RWPE2 (cell line): Measurements from ENCODE around the gene SYT7.

Experiments used
- ATAC-seq: fragments of 200-7000 bp; cut with Tn5 transposase; 3 replicates; pipeline ENCODE4 v1.9.1; 2021; ENCODE audit warnings: low read depth
- DNase-seq: peaks from one replicate; pipeline ENCODE4 v3.0.0-alpha.2; 2020; ENCODE audit warnings: low spot score
- H3K27ac ChIP-seq: fragments of 450-650 bp; 2 replicates; pipeline ENCODE4 v1.5.1; 2017; ENCODE audit warnings: mild to moderate bottlenecking; ENCODE audit not compliant: poor library complexity, severe bottlenecking
- H3K27me3 ChIP-seq: fragments of 250-450 bp; sonication (Bioruptor Pico); 2 replicates; pipeline ENCODE4 v1.5.1; 2021; ENCODE audit warnings: mild to moderate bottlenecking, moderate library complexity; ENCODE audit not compliant: insufficient read depth, poor library complexity, severe bottlenecking
- H3K36me3 ChIP-seq: fragments of 250-450 bp; sonication (Bioruptor Pico); 2 replicates; pipeline ENCODE4 v1.5.1; 2020; ENCODE audit warnings: low read depth, mild to moderate bottlenecking, moderate library complexity
- H3K4me1 ChIP-seq: fragments of 250-450 bp; sonication (Bioruptor Pico); 2 replicates; pipeline ENCODE4 v1.5.1; 2021; ENCODE audit warnings: mild to moderate bottlenecking, moderate library complexity; ENCODE audit not compliant: insufficient read depth, poor library complexity, severe bottlenecking
- H3K4me3 ChIP-seq: fragments of 250-450 bp; sonication (Bioruptor Pico); 2 replicates; pipeline ENCODE4 v1.5.1; 2021; ENCODE audit warnings: mild to moderate bottlenecking, moderate library complexity; ENCODE audit not compliant: severe bottlenecking
- H3K9me3 ChIP-seq: fragments of 250-450 bp; sonication (Bioruptor Pico); 2 replicates; pipeline ENCODE4 v1.5.1; 2021; ENCODE audit warnings: mild to moderate bottlenecking, moderate library complexity; ENCODE audit not compliant: severe bottlenecking
- TF ChIP-seq, protein P1 (sequence below): fragments of 450-650 bp; IDR thresholded peaks from one replicate; pipeline ENCODE4 v1.5.1; 2017; ENCODE audit warnings: mild to moderate bottlenecking, moderate library complexity; ENCODE audit not compliant: poor library complexity, severe bottlenecking

SYT7 gene

GRCh38 chr11:61477727-61478148 is 103.1 kb downstream of the SYT7 start:
- no peak for DNase-seq
- Histone ChIP-seq H3K4me3 (no peak overlapping the region), H3K36me3 (no peaks in the 10 kb centered on the region), H3K4me1 (no peaks in the 10 kb centered on the region), H3K27ac (no peak overlapping the region), H3K9me3 (no peaks in the 10 kb centered on the region), H3K27me3 (no peaks in the 10 kb centered on the region)
- TF ChIP-seq, protein P1, sequence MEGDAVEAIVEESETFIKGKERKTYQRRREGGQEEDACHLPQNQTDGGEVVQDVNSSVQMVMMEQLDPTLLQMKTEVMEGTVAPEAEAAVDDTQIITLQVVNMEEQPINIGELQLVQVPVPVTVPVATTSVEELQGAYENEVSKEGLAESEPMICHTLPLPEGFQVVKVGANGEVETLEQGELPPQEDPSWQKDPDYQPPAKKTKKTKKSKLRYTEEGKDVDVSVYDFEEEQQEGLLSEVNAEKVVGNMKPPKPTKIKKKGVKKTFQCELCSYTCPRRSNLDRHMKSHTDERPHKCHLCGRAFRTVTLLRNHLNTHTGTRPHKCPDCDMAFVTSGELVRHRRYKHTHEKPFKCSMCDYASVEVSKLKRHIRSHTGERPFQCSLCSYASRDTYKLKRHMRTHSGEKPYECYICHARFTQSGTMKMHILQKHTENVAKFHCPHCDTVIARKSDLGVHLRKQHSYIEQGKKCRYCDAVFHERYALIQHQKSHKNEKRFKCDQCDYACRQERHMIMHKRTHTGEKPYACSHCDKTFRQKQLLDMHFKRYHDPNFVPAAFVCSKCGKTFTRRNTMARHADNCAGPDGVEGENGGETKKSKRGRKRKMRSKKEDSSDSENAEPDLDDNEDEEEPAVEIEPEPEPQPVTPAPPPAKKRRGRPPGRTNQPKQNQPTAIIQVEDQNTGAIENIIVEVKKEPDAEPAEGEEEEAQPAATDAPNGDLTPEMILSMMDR: peak; percentile 90
- no peak; the same call in 2 of the 3 replicates for ATAC-seq

DNA sequence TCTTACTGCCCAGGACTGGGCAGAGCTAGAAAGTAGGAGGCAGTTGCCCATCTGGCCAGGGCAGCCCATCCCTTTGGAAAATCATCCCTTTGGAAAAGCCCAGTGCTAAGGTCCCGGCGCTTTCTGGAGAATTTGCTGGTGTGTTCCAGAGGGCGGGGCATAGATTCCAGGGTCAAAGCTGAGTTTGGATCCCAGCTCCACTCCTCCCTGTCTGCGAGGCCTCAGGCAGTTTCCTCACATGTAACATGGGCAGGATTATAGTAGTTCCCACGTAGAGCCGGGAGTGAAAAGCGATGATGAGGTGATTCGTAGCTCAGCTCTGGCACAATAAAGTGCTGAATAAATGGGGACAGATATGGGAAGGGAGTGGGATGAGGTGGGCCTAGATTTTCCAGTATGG is 103.8 kb downstream of the SYT7 start:
- no peak overlapping the region for H3K27ac ChIP-seq
- DNase-seq: no peak
- H3K4me1 ChIP-seq: no peaks in the 10 kb centered on the region
- H3K27me3 ChIP-seq: no peaks in the 10 kb centered on the region
- ATAC-seq: no peak
- no peak overlapping the region for H3K4me3 ChIP-seq
- no peaks in the 10 kb centered on the region for H3K36me3 ChIP-seq
- TF ChIP-seq, protein P1: no peak
- no peaks in the 10 kb centered on the region for H3K9me3 ChIP-seq

- ATAC-seq (no peak), DNase-seq (no peak)
- H3K27ac ChIP-seq: no peak overlapping the region
- no peak overlapping the region for H3K4me3 ChIP-seq
- H3K4me1 ChIP-seq: no peaks in the 10 kb centered on the region
- H3K36me3 ChIP-seq: no peaks in the 10 kb centered on the region
- H3K9me3 ChIP-seq: no peaks in the 10 kb centered on the region
- H3K27me3 ChIP-seq: no peaks in the 10 kb centered on the region
- TF ChIP-seq, protein P1: no peak
Observed at GRCh38 chr11:61476371-61476770, 104.5 kb downstream of the SYT7 start.

- Histone ChIP-seq H3K36me3 (no peaks in the 10 kb centered on the region), H3K4me3 (no peak overlapping the region), H3K4me1 (no peaks in the 10 kb centered on the region), H3K27me3 (no peaks in the 10 kb centered on the region), H3K27ac (no peak overlapping the region), H3K9me3 (no peaks in the 10 kb centered on the region)
- DNase-seq: no peak
- no peak for ATAC-seq
- TF ChIP-seq, protein P1: no peak
Observed at GRCh38 chr11:61475433-61475832, 105.4 kb downstream of the SYT7 start.

DNA sequence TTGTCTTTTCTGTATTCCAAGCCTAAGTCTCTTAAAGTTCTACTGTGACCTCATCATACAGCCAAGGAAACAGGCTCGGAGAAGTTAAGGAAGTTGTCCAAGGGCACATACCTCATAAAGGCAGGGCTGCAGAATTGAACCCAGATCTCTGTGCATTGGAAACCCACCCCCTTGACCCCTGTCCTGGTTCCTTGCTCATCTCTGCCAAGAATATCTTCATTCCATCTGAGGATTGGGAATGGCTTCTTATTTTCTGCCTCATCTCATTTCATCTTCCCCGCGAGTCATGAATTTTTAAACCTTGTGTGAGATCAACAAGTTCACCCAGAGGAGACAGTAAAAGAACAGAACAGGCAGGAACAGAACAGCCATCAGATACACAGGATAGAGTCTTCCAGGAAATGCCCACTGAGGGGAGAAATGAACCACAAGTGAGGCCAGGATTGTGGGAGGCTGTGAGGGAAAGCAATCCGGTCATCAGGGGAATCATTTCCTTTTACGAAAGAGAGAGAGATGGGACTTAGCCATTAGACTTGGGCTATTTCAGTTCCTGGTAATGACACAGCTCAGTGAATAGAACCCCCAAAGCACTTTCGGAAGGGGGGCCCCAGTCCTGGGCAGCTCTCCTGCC is 106.7 kb downstream of the SYT7 start:
- H3K4me3 ChIP-seq: no peak overlapping the region
- TF ChIP-seq, protein P1: no peak
- H3K27ac ChIP-seq: no peak overlapping the region
- H3K4me1 ChIP-seq: no peaks in the 10 kb centered on the region
- no peak for DNase-seq
- H3K27me3 ChIP-seq: no peaks in the 10 kb centered on the region
- no peaks in the 10 kb centered on the region for H3K36me3 ChIP-seq
- ATAC-seq: no peak
- H3K9me3 ChIP-seq: no peaks in the 10 kb centered on the region
